Measurements from ENCODE around the gene CEP85. TPM values are rescaled to one million over a fixed set of nuclear protein-coding genes. Genes with fewer than 3 reads are reported as not detected.

The CEP85 gene
- 14.0 and 16.4 TPM in 2 replicates for total RNA-seq

GRCh38 chr1:26233903-26234643 lies at the start of gene CEP85:
Gene CEP85 (plus strand): TSS chr1:26234200. CDS start chr1:26239784, 5,584 bp downstream.

GRCh38 chr1:26190373-26190987 lies 43.5 kb upstream of the CEP85 start, which contains the start of gene CATSPER4:
Gene CATSPER4 (plus strand): TSS chr1:26190602. CDS start chr1:26190628, 26 bp downstream.

GRCh38 chr1:26279456-26280332 lies 45.7 kb downstream of the CEP85 start, which contains the start of gene SH3BGRL3:
Gene SH3BGRL3 (plus strand): TSS chr1:26280086. CDS start chr1:26280156, 70 bp downstream.

GRCh38 chr1:26306290-26307229 lies 72.6 kb downstream of the CEP85 start, which contains the start of gene UBXN11:
Gene UBXN11 (minus strand): TSS chr1:26306636. CDS start chr1:26302883, 3,753 bp downstream.

GRCh38 chr1:26317612-26318337 lies 83.8 kb downstream of the CEP85 start, which contains the start of gene CD52:
Gene CD52 (plus strand): TSS chr1:26317958. CDS start chr1:26318018, 60 bp downstream.

Other genes with a start within 250 kb of the CEP85 start
- gene PAFAH2, start 236.1 kb upstream of the CEP85 start, total RNA-seq: 16.4 and 29.3 TPM in 2 replicates
- gene EXTL1, start 212.4 kb upstream of the CEP85 start, total RNA-seq: under 0.01 TPM in 1 of 2 replicates, not detected in the other
- under 0.01 and 0.07 TPM in 2 replicates for gene SLC30A2, start 188.1 kb upstream of the CEP85 start, total RNA-seq
- gene TRIM63, start 166.6 kb upstream of the CEP85 start, total RNA-seq: 0.07 and 0.68 TPM in 2 replicates
- gene PDIK1L, start 122.4 kb upstream of the CEP85 start, total RNA-seq: 9.0 and 9.2 TPM in 2 replicates
- gene FAM110D, start 75.1 kb upstream of the CEP85 start, total RNA-seq: not detected in 2 replicates
- not detected in 2 replicates for gene C1orf232, start 65.2 kb upstream of the CEP85 start, total RNA-seq
- 31.9 and 105 TPM in 2 replicates for gene ZNF593, start 64.3 kb upstream of the CEP85 start, total RNA-seq
- not detected in 2 replicates for gene ZNF593OS, start 62.4 kb upstream of the CEP85 start, total RNA-seq
- gene CNKSR1, start 56.7 kb upstream of the CEP85 start, total RNA-seq: 12.3 and 19.6 TPM in 2 replicates
- not detected in 2 replicates for gene CATSPER4, start 43.6 kb upstream of the CEP85 start, total RNA-seq
- 26.0 and 26.5 TPM in 2 replicates for gene SH3BGRL3, start 45.9 kb downstream of the CEP85 start, total RNA-seq
- gene UBXN11, start 72.4 kb downstream of the CEP85 start, total RNA-seq: 2.1 and 3.7 TPM in 2 replicates
- not detected in 2 replicates for gene CD52, start 83.8 kb downstream of the CEP85 start, total RNA-seq
- gene CRYBG2, start 119.9 kb downstream of the CEP85 start, total RNA-seq: 52.6 and 55.7 TPM in 2 replicates
- gene ZNF683, start 138.6 kb downstream of the CEP85 start, total RNA-seq: not detected in 2 replicates
- gene LIN28A, start 176.6 kb downstream of the CEP85 start, total RNA-seq: not detected in 2 replicates
- 48.5 and 55.3 TPM in 2 replicates for gene DHDDS, start 198.1 kb downstream of the CEP85 start, total RNA-seq
- 116 and 120 TPM in 2 replicates for gene HMGN2, start 238.2 kb downstream of the CEP85 start, total RNA-seq

Data from nasal cavity respiratory epithelium epithelial cell of viscerocranial mucosa (primary cell).